ENCODE results near the gene ZNF746. TPM values are rescaled to one million over a fixed set of nuclear protein-coding genes. Genes with fewer than 3 reads are reported as not detected.

ZNF746 gene
- total RNA-seq, 2 donors from 2014 or later, result 11.0 to 13.6 TPM

DNA sequence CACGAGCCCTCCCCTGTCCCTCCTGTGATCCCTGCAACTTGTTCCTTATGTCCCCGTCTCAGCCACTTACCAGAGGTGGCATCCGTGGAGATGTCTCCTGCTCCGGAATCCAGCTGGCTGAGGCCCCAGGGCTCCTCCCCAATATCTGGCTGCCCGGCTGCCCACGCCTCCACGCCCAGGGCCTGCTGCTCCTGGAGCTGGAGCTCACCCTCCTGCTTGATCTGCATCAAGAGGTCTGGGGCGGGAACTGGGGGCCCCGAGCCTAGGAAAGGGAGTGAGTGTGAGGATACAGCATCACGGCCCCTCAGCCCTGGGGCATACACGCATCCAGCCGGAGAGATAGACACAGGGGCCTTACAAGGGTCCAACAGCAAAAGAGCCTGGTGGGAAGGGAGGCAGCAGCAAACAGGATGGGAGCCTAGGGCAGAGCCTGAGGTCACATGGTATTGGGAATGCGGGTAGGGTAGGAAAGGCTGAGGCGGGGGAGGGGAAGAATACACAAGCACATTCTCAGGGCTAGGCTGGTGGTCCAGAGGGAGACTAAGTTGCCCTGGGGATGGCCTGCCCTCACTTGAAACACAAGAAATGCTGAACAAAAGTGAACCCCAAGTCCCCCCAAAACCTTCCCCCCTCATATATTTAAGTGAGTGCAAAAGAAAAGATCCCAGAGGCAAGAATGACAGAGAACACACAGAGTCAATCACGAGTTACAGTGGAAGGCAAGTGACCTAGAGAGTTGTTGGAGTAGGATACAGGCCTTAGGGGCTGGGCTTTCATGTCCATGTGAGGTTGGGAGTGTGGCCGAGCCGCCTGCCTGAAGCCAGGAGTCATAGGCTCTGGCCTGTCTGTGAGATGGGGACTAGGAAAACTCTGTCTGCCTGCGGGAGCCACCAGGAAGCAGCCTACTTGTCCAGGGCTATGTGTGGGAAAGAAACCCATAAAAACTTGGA lies 19.8 kb downstream of the ZNF746 start:
- Histone ChIP-seq H3K27me3 (no peaks in the 10 kb centered on the region), H3K4me3 (no peak overlapping the region), H3K4me1 (no peaks in the 10 kb centered on the region), H3K27ac (no peak overlapping the region), H3K9me3 (peaks cover 0 to 9% of the 10 kb centered on the region in 2 donors), H3K36me3 (peaks cover 47% of the 10 kb centered on the region)
- TF ChIP-seq, protein P1, sequence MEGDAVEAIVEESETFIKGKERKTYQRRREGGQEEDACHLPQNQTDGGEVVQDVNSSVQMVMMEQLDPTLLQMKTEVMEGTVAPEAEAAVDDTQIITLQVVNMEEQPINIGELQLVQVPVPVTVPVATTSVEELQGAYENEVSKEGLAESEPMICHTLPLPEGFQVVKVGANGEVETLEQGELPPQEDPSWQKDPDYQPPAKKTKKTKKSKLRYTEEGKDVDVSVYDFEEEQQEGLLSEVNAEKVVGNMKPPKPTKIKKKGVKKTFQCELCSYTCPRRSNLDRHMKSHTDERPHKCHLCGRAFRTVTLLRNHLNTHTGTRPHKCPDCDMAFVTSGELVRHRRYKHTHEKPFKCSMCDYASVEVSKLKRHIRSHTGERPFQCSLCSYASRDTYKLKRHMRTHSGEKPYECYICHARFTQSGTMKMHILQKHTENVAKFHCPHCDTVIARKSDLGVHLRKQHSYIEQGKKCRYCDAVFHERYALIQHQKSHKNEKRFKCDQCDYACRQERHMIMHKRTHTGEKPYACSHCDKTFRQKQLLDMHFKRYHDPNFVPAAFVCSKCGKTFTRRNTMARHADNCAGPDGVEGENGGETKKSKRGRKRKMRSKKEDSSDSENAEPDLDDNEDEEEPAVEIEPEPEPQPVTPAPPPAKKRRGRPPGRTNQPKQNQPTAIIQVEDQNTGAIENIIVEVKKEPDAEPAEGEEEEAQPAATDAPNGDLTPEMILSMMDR (IDR thresholded peaks at IDR 0.05), result no peak
- no peak for DNase-seq (ENCODE audit: low spot score)

DNA sequence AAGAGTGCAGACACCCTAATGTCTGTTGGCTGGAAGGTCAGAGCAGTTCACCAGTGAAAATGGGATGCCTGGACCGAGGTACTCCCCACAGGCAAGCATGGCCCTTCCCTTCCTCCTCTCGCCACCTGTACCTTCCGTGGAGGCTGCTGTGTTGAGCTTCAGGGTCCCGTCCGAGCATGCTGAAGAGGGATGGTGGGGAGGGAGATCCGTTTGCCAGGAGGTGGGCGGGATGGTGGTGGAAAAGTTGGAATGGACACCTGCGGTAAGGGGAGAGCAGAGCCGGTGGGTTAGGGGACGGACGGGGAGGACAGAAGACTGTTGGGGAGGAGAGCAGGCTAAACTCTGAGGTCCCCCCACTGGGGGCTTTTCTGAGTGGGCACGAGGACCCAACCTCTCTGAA lies 20.8 kb downstream of the ZNF746 start:
- peaks cover 57% of the 10 kb centered on the region for H3K36me3 ChIP-seq
- H3K9me3 ChIP-seq, result peaks cover 0 to 9% of the 10 kb centered on the region in 2 donors
- TF ChIP-seq, protein P1 (IDR thresholded peaks at IDR 0.05), result no peak
- H3K27ac ChIP-seq, result no peak overlapping the region
- H3K4me3 ChIP-seq, result no peak overlapping the region
- DNase-seq (ENCODE audit: low spot score), result no peak
- no peaks in the 10 kb centered on the region for H3K4me1 ChIP-seq
- no peaks in the 10 kb centered on the region for H3K27me3 ChIP-seq

DNA sequence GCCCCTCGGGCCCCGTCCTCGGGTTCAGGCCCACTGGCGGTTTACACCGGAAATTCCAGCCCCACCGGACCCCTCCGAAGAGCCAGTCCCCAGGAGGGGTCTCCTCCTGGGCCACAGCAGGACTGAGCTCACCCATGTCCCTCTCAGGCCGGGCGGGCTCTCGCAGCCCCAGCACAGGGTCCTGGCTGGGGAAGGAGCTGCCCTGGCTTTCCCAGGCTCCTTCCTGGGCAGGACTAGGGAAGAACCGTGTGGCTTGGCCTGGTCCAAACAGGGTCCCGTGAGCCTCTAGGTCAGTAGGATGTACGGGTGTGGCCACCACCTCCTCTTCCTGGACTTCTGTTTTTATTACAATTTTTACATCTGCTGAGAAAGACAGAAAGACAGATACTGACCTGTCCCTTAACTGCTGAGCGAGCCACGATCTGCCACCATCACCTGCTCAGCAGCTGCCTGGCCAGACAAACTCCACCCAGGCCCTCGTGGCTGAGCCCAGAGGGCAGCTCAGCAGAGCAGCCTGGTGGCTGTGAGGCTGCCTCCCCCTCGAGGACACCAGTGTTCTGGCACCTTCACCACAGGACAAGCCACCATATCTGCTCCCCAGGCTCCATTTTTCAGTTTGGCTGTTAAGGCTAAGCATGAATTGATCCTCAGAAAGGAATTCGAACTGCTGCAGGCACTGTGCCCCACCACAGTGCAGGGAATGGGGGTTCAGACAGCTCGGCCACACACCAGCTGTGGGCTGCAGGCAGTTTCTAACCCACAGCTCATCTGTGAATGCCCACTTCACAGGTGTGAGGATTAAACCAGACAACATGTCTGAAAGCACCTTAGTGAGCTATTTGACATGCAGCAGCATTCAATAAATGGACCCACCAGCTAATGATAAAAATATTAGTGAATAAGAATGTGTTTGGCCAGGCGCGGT lies 22.2 kb downstream of the ZNF746 start:
- TF ChIP-seq, protein P1 (IDR thresholded peaks at IDR 0.05), result no peak
- no peak overlapping the region for H3K27ac ChIP-seq
- H3K9me3 ChIP-seq, result peaks cover 0 to 9% of the 10 kb centered on the region in 2 donors
- peaks cover 57% of the 10 kb centered on the region for H3K36me3 ChIP-seq
- no peaks in the 10 kb centered on the region for H3K4me1 ChIP-seq
- DNase-seq (ENCODE audit: low spot score), result no peak
- no peaks in the 10 kb centered on the region for H3K27me3 ChIP-seq
- no peak overlapping the region for H3K4me3 ChIP-seq

DNA sequence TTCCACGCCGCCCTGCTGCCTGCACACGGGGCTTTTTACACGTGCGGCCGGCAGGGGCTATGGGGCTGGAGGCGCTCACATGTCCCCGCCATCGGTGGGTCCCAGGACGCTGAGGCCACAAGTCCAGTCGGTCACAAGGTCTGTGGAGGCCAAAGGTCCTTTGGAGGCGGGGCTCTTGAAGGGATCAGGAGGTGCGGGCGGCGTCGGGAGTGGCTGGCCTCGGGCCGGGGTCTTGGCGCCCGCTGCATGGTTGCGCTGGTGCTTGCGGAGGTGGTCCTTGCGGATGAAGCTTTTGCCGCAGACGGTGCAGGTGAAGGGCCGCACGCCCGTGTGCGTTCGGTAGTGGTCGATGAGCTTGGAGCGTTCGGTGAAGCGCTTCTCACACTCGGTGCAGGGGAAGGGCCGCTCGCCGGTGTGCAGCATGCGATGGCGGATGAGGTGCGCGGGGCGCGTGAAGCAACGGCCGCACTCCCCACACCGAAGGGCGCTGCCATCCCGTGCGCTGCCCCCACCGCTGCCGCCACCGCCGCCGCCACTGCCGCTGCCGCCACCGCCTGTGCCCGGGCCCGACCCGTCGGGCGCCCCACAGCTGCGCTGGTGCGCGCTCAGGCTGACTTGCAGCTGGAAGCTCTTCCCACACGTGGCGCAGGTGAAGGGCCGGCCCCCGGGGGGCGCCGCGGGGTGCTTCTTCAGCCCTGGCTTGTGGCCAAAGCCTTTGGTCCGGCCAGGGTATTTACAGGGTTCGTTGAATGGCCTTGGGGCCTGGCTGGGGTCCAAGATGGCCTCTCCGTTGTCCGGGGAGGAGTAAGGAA lies 23.1 kb downstream of the ZNF746 start:
- Histone ChIP-seq H3K4me1 (no peaks in the 10 kb centered on the region), H3K9me3 (peaks cover 0 to 9% of the 10 kb centered on the region in 2 donors), H3K27me3 (no peaks in the 10 kb centered on the region), H3K4me3 (no peak overlapping the region), H3K36me3 (peaks cover 57% of the 10 kb centered on the region), H3K27ac (no peak overlapping the region)
- no peak for DNase-seq (ENCODE audit: low spot score)
- TF ChIP-seq, protein P1 (IDR thresholded peaks at IDR 0.05), result no peak

GRCh38 chr7:149473251-149473650 lies 24.4 kb downstream of the ZNF746 start:
- no peak for DNase-seq (ENCODE audit: low spot score)
- TF ChIP-seq, protein P1 (IDR thresholded peaks at IDR 0.05), result no peak
- no peaks in the 10 kb centered on the region for H3K4me1 ChIP-seq
- H3K36me3 ChIP-seq, result peaks cover 53% of the 10 kb centered on the region
- H3K27ac ChIP-seq, result no peak overlapping the region
- H3K27me3 ChIP-seq, result no peaks in the 10 kb centered on the region
- no peaks in the 10 kb centered on the region for H3K9me3 ChIP-seq
- no peak overlapping the region for H3K4me3 ChIP-seq

Data from right atrium auricular region (tissue), 2 donors.